NCI-H187 (cell line): Measurements from ENCODE around the gene PDPK1.
"Not testable (repeated sequence)": the region's sequence is repeated elsewhere in the genome, so short reads cannot be mapped to it uniquely, and the experiment has no call there.

Experiments
- DNase-seq, 2 experiments: peaks; one replicate each; lab custom pipeline; 2025; lab: John Stamatoyannopoulos, UW

Gene PDPK1

GRCh38 chr16:2523801-2524231 is 14.0 kb upstream of the PDPK1 start:
- DNase-seq: no peak

GRCh38 chr16:2524339-2524938 is 13.4 kb upstream of the PDPK1 start:
- no peak for DNase-seq

GRCh38 chr16:2526135-2526534 is 11.7 kb upstream of the PDPK1 start:
- no peak for DNase-seq

GRCh38 chr16:2527071-2527783 is 10.6 kb upstream of the PDPK1 start:
- no peak for DNase-seq

GRCh38 chr16:2527784-2528100 is 10.1 kb upstream of the PDPK1 start:
- DNase-seq: no peak

- DNase-seq: no peak
Observed at GRCh38 chr16:2528161-2529060, 9.4 kb upstream of the PDPK1 start.

- DNase-seq: no peak
Observed at GRCh38 chr16:2529061-2529931, 8.5 kb upstream of the PDPK1 start.

- DNase-seq: no peak
Observed at GRCh38 chr16:2529961-2530628, 7.7 kb upstream of the PDPK1 start.

GRCh38 chr16:2530629-2531318 is 7.0 kb upstream of the PDPK1 start:
- no peak for DNase-seq

GRCh38 chr16:2531371-2531695 is 6.5 kb upstream of the PDPK1 start, which contains the start of gene CEMP1:
Gene CEMP1 (minus strand): TSS chr16:2531408. CDS start chr16:2531073, 335 bp downstream.
- no peak for DNase-seq

- DNase-seq: peak; percentile 94 to 98
Observed at GRCh38 chr16:2531696-2532493, 5.9 kb upstream of the PDPK1 start.

GRCh38 chr16:2532494-2533141 is 5.2 kb upstream of the PDPK1 start:
- peak; percentile 49 to 55 for DNase-seq

- not testable (repeated sequence) for DNase-seq
Observed at GRCh38 chr16:2533142-2533755, 4.6 kb upstream of the PDPK1 start.

GRCh38 chr16:2533912-2534311 is 3.9 kb upstream of the PDPK1 start:
- no peak for DNase-seq

GRCh38 chr16:2534335-2534734 is 3.5 kb upstream of the PDPK1 start:
- DNase-seq: not testable (repeated sequence)

- no peak for DNase-seq
Observed at GRCh38 chr16:2535625-2536013, 2.2 kb upstream of the PDPK1 start.

GRCh38 chr16:2539192-2539844 is 1.5 kb downstream of the PDPK1 start:
- DNase-seq: not testable (repeated sequence)

- not testable (repeated sequence) for DNase-seq
Observed at GRCh38 chr16:2539845-2540458, 2.1 kb downstream of the PDPK1 start.
